Adipocyte (in vitro differentiated cells): ENCODE data around the gene CNKSR1.
"Not testable (repeated sequence)": the region's sequence is repeated elsewhere in the genome, so short reads cannot be mapped to it uniquely, and the experiment has no call there.

Experiments
- DNase-seq: peaks from one replicate; pipeline ENCODE4 v3.0.0-alpha.2; 2015; ENCODE audit warnings: low read depth
- H3K27me3 ChIP-seq: replicated peaks from 2 replicates; pipeline ENCODE4 v1.7.0; 2013; ENCODE audit warnings: mild to moderate bottlenecking, low read length, moderate library complexity; ENCODE audit not compliant: control insufficient read depth, insufficient read depth
- H3K36me3 ChIP-seq: 2 replicates; pipeline ENCODE4 v1.7.0; 2013; ENCODE audit warnings: low read length, mild to moderate bottlenecking, moderate library complexity; ENCODE audit not compliant: control insufficient read depth, insufficient read depth, severe bottlenecking
- H3K4me1 ChIP-seq: 2 replicates; pipeline ENCODE4 v1.7.0; 2013; ENCODE audit warnings: mild to moderate bottlenecking, low read length, moderate library complexity; ENCODE audit not compliant: control insufficient read depth, insufficient read depth
- H3K4me3 ChIP-seq: 2 replicates; pipeline ENCODE4 v1.7.0; 2013; ENCODE audit warnings: mild to moderate bottlenecking, low read length, moderate library complexity
- H3K9ac ChIP-seq: 2 replicates; pipeline ENCODE4 v1.7.0; 2013; ENCODE audit warnings: mild to moderate bottlenecking, low read length, moderate library complexity
- H3K9me3 ChIP-seq: 2 replicates; pipeline ENCODE4 v1.7.0; 2013; ENCODE audit warnings: mild to moderate bottlenecking, low read length, moderate library complexity; ENCODE audit not compliant: control insufficient read depth

CNKSR1 gene

DNA sequence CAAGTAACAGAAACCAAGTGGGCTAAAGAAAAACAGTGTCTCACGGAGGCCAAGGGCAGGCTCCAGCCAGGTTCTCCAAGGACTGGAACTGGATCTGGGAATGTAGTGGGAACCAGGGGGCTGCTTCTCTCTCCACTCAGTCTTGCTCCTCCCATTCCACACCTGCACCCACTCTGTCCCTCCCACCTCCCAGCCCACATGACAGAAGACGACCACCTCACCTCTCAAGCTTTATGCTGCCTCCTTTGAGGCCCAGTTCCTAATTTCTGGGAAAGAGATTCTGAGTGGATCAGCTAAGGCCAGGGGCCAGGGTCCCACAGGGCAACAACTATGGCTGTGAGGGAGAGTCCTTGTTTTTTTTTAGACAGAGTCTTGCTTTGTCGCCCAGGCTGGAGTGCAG is 38.0 kb downstream of the CNKSR1 start:
- H3K4me3 ChIP-seq: no peak overlapping the region
- H3K9ac ChIP-seq: no peak overlapping the region
- DNase-seq: no peak
- no peaks in the 10 kb centered on the region for H3K4me1 ChIP-seq
- no peaks in the 10 kb centered on the region for H3K36me3 ChIP-seq
- no peaks in the 10 kb centered on the region for H3K9me3 ChIP-seq
- peaks cover 43% of the 10 kb centered on the region for H3K27me3 ChIP-seq

DNA sequence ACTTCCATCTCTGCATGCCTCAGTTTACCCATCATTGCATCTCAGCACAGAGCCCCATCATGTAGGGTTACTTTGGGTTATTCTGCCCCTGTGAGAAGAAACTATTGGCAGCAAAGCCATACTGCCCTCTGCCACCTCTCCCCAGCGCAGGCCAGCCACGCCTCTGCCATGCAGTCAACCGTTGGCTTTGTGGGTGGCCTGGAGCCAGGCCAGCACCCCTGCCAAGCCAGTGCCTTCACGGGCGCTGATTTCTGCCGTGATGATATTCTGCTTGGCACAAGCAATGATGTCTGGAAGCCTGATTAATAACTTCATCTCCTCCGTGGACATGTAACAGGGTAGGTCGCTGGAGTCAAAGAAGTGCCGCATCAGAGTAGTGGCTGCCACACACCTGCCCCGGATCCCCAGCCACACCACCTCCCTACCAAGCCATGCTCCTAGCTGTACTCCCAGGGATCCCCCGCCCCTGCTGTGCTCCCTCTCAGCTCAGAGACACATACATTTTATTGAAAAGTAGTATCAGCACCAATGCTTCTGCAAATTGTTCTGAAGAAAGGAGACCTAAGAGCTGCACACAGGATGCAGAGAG is 41.7 kb downstream of the CNKSR1 start:
- H3K9me3 ChIP-seq: no peaks in the 10 kb centered on the region
- H3K4me1 ChIP-seq: no peaks in the 10 kb centered on the region
- no peak overlapping the region for H3K4me3 ChIP-seq
- H3K36me3 ChIP-seq: no peaks in the 10 kb centered on the region
- H3K27me3 ChIP-seq: peaks cover 46% of the 10 kb centered on the region
- DNase-seq: no peak
- H3K9ac ChIP-seq: no peak overlapping the region

DNA sequence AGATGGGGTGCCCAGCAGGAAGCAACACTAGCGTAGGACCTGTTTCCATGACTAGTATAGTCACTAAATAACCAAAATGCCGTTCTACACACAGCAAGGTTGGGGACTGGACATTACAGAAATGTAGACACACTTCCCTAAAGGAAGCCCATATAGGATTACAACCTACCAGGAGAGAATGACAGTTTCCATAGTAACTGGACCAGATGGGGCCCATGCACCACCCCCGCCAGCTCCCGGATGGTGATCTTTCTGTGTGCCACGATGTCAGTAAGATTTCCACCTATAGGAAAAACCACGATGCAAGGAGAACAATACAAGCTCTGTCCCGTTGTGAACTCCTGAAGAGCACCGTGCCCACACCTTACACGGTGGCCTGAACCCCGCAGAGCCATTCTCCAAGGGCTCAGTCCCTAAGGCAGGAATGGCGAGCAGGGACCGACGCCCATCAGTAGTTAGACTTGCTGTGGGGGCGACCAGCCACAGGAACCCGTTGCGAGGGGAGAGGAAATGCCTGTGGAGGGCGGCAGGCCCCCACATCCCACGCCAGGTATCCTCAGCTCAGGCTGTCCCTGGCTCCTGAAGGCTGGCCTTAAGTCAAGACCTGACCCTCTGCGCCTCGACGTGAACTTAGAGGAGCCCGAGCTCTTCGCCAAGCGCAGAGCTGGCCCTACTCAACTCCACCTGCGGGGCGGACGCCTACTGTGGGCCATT is 43.1 kb downstream of the CNKSR1 start:
- H3K4me1 ChIP-seq: peaks cover under 1% of the 10 kb centered on the region
- no peaks in the 10 kb centered on the region for H3K9me3 ChIP-seq
- H3K27me3 ChIP-seq: peaks cover 53% of the 10 kb centered on the region
- no peaks in the 10 kb centered on the region for H3K36me3 ChIP-seq
- no peak overlapping the region for H3K9ac ChIP-seq
- no peak for DNase-seq
- H3K4me3 ChIP-seq: no peak overlapping the region

DNA sequence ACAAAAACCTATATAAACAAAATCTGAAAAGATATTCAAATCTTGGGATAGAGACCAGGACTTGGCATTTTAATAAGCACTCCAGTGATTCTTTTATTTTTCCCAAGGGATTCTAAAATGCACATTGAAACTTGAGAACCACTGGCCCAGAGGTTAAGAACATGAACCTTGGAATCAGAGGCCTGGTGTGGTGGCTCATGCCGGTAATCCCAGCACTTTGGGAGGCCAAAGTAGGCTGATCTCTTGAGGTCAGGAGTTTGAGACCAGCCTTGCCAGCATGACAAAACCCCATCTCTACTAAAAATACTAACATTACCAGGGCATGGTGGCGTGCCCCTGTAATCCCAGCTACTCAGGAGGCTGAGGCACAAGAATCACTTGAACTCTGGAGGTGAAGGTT is 43.8 kb downstream of the CNKSR1 start:
- Histone ChIP-seq H3K36me3 (no peaks in the 10 kb centered on the region), H3K4me1 (peaks cover 4% of the 10 kb centered on the region), H3K4me3 (no peak overlapping the region), H3K27me3 (peaks cover 54% of the 10 kb centered on the region), H3K9me3 (no peaks in the 10 kb centered on the region), H3K9ac (no peak overlapping the region)
- no peak for DNase-seq

DNA sequence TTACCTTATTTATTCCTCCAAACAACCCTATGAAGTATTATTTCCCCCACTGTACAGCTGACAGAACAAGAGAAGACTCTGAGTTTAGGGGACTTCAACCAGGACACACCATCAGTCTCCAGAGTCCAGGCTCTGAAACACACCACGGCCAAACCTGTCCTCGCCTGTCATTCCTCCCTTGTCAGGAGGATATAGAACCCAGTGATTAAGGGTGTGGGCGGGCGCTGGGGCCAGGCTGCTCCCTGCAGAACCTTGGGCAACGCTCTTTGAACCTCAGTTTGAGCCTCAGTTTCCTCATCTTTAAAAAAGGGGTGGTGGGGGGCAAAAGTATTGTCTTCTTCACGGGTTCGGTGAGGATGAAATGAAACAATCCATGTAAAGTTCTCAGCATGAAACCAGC is 47.3 kb downstream of the CNKSR1 start:
- peaks cover 4% of the 10 kb centered on the region for H3K4me1 ChIP-seq
- no peak for DNase-seq
- no peaks in the 10 kb centered on the region for H3K9me3 ChIP-seq
- H3K4me3 ChIP-seq: no peak overlapping the region
- H3K9ac ChIP-seq: no peak overlapping the region
- H3K27me3 ChIP-seq: peaks cover 52% of the 10 kb centered on the region
- H3K36me3 ChIP-seq: no peaks in the 10 kb centered on the region

DNA sequence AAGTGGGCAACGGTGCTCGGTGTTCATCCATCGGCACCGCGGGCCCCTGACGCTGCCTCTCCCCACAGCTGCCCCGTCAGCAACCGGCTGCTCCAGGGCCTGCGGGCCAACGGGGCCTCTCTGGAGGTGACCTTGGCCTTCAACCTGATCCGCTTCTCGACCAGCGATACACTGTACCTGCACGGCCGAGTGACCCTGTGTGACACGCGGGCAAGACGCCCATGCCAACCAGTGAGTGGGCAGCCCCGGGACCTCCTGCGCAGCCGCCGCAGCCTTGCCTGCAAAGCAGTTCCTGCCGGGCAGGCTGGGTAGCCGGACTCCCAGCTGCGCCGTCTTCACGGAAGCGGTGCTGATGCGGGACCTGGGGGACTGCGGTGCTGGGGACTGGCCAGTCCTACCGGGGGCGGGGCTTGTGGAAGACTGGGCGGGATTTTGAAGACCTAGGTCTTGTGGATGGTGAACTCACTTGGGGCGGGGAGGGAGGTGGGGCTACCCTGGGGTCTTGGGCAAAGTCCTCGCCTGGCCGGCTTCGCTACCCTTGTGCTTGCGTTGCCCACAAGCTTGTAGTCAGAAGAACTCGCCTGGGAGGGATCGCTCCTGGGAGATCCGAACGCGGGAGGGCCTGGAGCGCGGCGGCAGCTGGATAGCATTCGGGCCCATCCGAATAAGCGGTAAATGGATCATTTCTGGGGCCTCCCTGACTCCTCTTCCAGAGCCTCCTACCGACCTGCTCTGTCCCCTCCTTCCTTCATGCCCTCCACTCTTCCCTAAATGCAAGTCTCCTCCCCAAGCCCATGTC is 47.9 kb downstream of the CNKSR1 start:
- Histone ChIP-seq H3K4me1 (peaks cover 4% of the 10 kb centered on the region), H3K4me3 (peak overlapping the region; percentile 62), H3K27me3 (peaks cover 50% of the 10 kb centered on the region), H3K9ac (no peak overlapping the region), H3K36me3 (no peaks in the 10 kb centered on the region), H3K9me3 (no peaks in the 10 kb centered on the region)
- DNase-seq: peak; percentile 41

- H3K4me1 ChIP-seq, H3K4me3 ChIP-seq, H3K9ac ChIP-seq, H3K36me3 ChIP-seq, H3K9me3 ChIP-seq, DNase-seq: not testable (repeated sequence)
- peaks cover 18% of the 10 kb centered on the region for H3K27me3 ChIP-seq
Measured at GRCh38 chr1:26230682-26231081, 53.4 kb downstream of the CNKSR1 start.

GRCh38 chr1:26233903-26234643 is 56.8 kb downstream of the CNKSR1 start, which contains the start of gene CEP85:
Gene CEP85 (plus strand): TSS chr1:26234200. CDS start chr1:26239784, 5,584 bp downstream.
- Histone ChIP-seq H3K9me3 (no peaks in the 10 kb centered on the region), H3K27me3 (no peaks in the 10 kb centered on the region), H3K9ac (peak within 1 kb of the TSS; percentile 91), H3K4me1 (peaks cover 14% of the 10 kb centered on the region), H3K36me3 (no peaks in the 10 kb centered on the region), H3K4me3 (peak within 1 kb of the TSS; percentile 93)
- peak; percentile 99 for DNase-seq

GRCh38 chr1:26234644-26235370 is 57.5 kb downstream of the CNKSR1 start:
- Histone ChIP-seq H3K27me3 (no peaks in the 10 kb centered on the region), H3K4me1 (peaks cover 19% of the 10 kb centered on the region), H3K9ac (peak overlapping the region; percentile 91), H3K4me3 (peak overlapping the region; percentile 93), H3K9me3 (no peaks in the 10 kb centered on the region), H3K36me3 (no peaks in the 10 kb centered on the region)
- peak; percentile 59 for DNase-seq

DNA sequence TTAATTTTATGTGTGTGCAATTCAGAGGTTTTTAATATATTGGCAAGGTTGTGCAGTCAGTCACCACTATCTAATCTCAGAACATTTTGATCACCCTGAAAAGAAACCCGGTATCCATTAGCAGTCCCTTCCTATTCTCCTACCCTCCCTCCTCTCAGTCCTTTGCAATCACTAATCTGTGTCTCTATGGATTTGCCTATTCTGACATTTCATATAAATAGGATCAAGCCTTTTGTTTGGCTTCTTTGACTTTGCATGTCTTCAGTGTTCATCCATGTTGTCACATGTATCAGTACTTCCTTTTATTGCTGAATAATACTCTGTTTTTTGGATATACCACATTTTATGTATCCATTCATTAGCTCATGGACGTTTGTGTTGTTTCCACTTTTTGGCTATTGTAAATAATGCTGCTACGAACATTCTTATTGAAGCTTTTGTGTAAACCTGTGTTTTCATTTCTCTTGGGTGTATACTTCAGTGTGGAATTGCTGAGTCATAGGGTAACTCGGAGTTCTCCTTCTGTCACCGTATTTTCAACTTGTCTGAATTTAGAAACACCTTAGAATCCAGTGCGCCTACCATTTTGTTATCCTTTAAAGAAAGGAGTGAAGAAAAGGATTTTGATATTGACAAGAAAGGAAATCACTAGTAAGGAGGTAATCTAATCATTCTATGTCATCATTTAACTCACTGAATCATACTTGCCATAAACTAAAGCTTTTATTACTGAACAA is 60.1 kb downstream of the CNKSR1 start:
- Histone ChIP-seq H3K9ac (no peak overlapping the region), H3K27me3 (no peaks in the 10 kb centered on the region), H3K36me3 (no peaks in the 10 kb centered on the region), H3K9me3 (no peaks in the 10 kb centered on the region), H3K4me1 (peaks cover 25% of the 10 kb centered on the region), H3K4me3 (no peak overlapping the region)
- peak; percentile 46 for DNase-seq
